ENCODE measurements around the gene SLC38A3.
"Not testable (repeated sequence)": the region's sequence is repeated elsewhere in the genome, so short reads cannot be mapped to it uniquely, and the experiment has no call there.

The SLC38A3 gene

GRCh38 chr3:50219285-50219684 is 14.2 kb downstream of the SLC38A3 start:
- Histone ChIP-seq H3K9me3 (ENCODE audit: control insufficient read depth, low read length) (no peaks in the 10 kb centered on the region), H3K4me1 (ENCODE audit: control insufficient read depth, insufficient read depth, low read length) (peaks cover 9% of the 10 kb centered on the region), H3K27me3 (ENCODE audit: control insufficient read depth, insufficient read depth, low read length, poor library complexity, severe bottlenecking) (no peaks in the 10 kb centered on the region), H3K36me3 (ENCODE audit: control insufficient read depth, insufficient read depth, low read length) (no peaks in the 10 kb centered on the region), H3K4me3 (ENCODE audit: insufficient read depth, low read depth, low read length) (no peak overlapping the region), H3K27ac (ENCODE audit: insufficient read depth, low read depth, low read length, poor library complexity, severe bottlenecking) (no peak overlapping the region)
- 94 to 95% methylated on average over 5 of the region's 5 CpGs for WGBS, 2 experiments

GRCh38 chr3:50220109-50220508 is 15.0 kb downstream of the SLC38A3 start:
- H3K36me3 ChIP-seq (ENCODE audit: control insufficient read depth, insufficient read depth, low read length), result no peaks in the 10 kb centered on the region

GRCh38 chr3:50221051-50221410 is 16.0 kb downstream of the SLC38A3 start:
- Histone ChIP-seq H3K36me3 (ENCODE audit: control insufficient read depth, insufficient read depth, low read length) (no peaks in the 10 kb centered on the region), H3K4me1 (ENCODE audit: control insufficient read depth, insufficient read depth, low read length) (peaks cover 9% of the 10 kb centered on the region), H3K4me3 (ENCODE audit: insufficient read depth, low read depth, low read length) (no peak overlapping the region), H3K9me3 (ENCODE audit: control insufficient read depth, low read length) (no peaks in the 10 kb centered on the region), H3K27ac (ENCODE audit: insufficient read depth, low read depth, low read length, poor library complexity, severe bottlenecking) (no peak overlapping the region), H3K27me3 (ENCODE audit: control insufficient read depth, insufficient read depth, low read length, poor library complexity, severe bottlenecking) (no peaks in the 10 kb centered on the region)
- 89% methylated on average over 4 of the region's 4 CpGs for WGBS, 2 experiments

More at GRCh38 chr3:50220109-50220508, 15.0 kb downstream of the SLC38A3 start:
- Histone ChIP-seq H3K27me3 (ENCODE audit: control insufficient read depth, insufficient read depth, low read length, poor library complexity, severe bottlenecking) (no peaks in the 10 kb centered on the region), H3K4me1 (ENCODE audit: control insufficient read depth, insufficient read depth, low read length) (peaks cover 9% of the 10 kb centered on the region), H3K4me3 (ENCODE audit: insufficient read depth, low read depth, low read length) (no peak overlapping the region), H3K9me3 (ENCODE audit: control insufficient read depth, low read length) (no peaks in the 10 kb centered on the region), H3K27ac (ENCODE audit: insufficient read depth, low read depth, low read length, poor library complexity, severe bottlenecking) (no peak overlapping the region)
- 88 to 90% methylated on average over 6 of the region's 6 CpGs for WGBS, 2 experiments

- WGBS, 2 experiments, result 71 to 74% methylated on average over 12 of the region's 12 CpGs
- no peaks in the 10 kb centered on the region for H3K36me3 ChIP-seq (ENCODE audit: control insufficient read depth, insufficient read depth, low read length)
- H3K27ac ChIP-seq (ENCODE audit: insufficient read depth, low read depth, low read length, poor library complexity, severe bottlenecking), result no peak overlapping the region
- H3K27me3 ChIP-seq (ENCODE audit: control insufficient read depth, insufficient read depth, low read length, poor library complexity, severe bottlenecking), result peaks cover 5% of the 10 kb centered on the region
- H3K4me1 ChIP-seq (ENCODE audit: control insufficient read depth, insufficient read depth, low read length), result peaks cover 9% of the 10 kb centered on the region
- no peaks in the 10 kb centered on the region for H3K9me3 ChIP-seq (ENCODE audit: control insufficient read depth, low read length)
- H3K4me3 ChIP-seq (ENCODE audit: insufficient read depth, low read depth, low read length), result no peak overlapping the region
These were observed 16.5 kb downstream of the SLC38A3 start for GRCh38 chr3:50221411-50222168.

GRCh38 chr3:50222169-50222528 is 17.1 kb downstream of the SLC38A3 start:
- Histone ChIP-seq H3K36me3 (ENCODE audit: control insufficient read depth, insufficient read depth, low read length) (no peaks in the 10 kb centered on the region), H3K27me3 (ENCODE audit: control insufficient read depth, insufficient read depth, low read length, poor library complexity, severe bottlenecking) (peaks cover 11% of the 10 kb centered on the region), H3K4me3 (ENCODE audit: insufficient read depth, low read depth, low read length) (no peak overlapping the region), H3K9me3 (ENCODE audit: control insufficient read depth, low read length) (no peaks in the 10 kb centered on the region), H3K27ac (ENCODE audit: insufficient read depth, low read depth, low read length, poor library complexity, severe bottlenecking) (no peak overlapping the region), H3K4me1 (ENCODE audit: control insufficient read depth, insufficient read depth, low read length) (peaks cover 9% of the 10 kb centered on the region)
- WGBS, 2 experiments, result 83 to 92% methylated on average over 1 of the region's 1 CpG

- peaks cover 12% of the 10 kb centered on the region for H3K27me3 ChIP-seq (ENCODE audit: control insufficient read depth, insufficient read depth, low read length, poor library complexity, severe bottlenecking)
- H3K4me3 ChIP-seq (ENCODE audit: insufficient read depth, low read depth, low read length), result no peak overlapping the region
- 72 to 77% methylated on average over 5 of the region's 5 CpGs for WGBS, 2 experiments
- H3K27ac ChIP-seq (ENCODE audit: insufficient read depth, low read depth, low read length, poor library complexity, severe bottlenecking), result no peak overlapping the region
- H3K9me3 ChIP-seq (ENCODE audit: control insufficient read depth, low read length), result no peaks in the 10 kb centered on the region
- H3K36me3 ChIP-seq (ENCODE audit: control insufficient read depth, insufficient read depth, low read length), result no peaks in the 10 kb centered on the region
- peaks cover 13% of the 10 kb centered on the region for H3K4me1 ChIP-seq (ENCODE audit: control insufficient read depth, insufficient read depth, low read length)
These were observed 19.6 kb downstream of the SLC38A3 start for GRCh38 chr3:50224639-50225038.

- WGBS, 2 experiments, result 3% methylated on average over 40 of the region's 40 CpGs
- Histone ChIP-seq H3K27me3 (ENCODE audit: control insufficient read depth, insufficient read depth, low read length, poor library complexity, severe bottlenecking) (peaks cover 12% of the 10 kb centered on the region), H3K9me3 (ENCODE audit: control insufficient read depth, low read length) (no peaks in the 10 kb centered on the region), H3K4me1 (ENCODE audit: control insufficient read depth, insufficient read depth, low read length) (peaks cover 19% of the 10 kb centered on the region), H3K36me3 (ENCODE audit: control insufficient read depth, insufficient read depth, low read length) (no peaks in the 10 kb centered on the region), H3K4me3 (ENCODE audit: insufficient read depth, low read depth, low read length) (peak overlapping the region; percentile 74), H3K27ac (ENCODE audit: insufficient read depth, low read depth, low read length, poor library complexity, severe bottlenecking) (no peak overlapping the region)
These were observed 21.9 kb downstream of the SLC38A3 start for GRCh38 chr3:50226888-50227389.

- no peaks in the 10 kb centered on the region for H3K9me3 ChIP-seq (ENCODE audit: control insufficient read depth, low read length)
- WGBS, 2 experiments, result 0 to 1% methylated on average over 51 of the region's 51 CpGs
- H3K27me3 ChIP-seq (ENCODE audit: control insufficient read depth, insufficient read depth, low read length, poor library complexity, severe bottlenecking), result peaks cover 12% of the 10 kb centered on the region
- H3K4me1 ChIP-seq (ENCODE audit: control insufficient read depth, insufficient read depth, low read length), result peaks cover 24% of the 10 kb centered on the region
- H3K27ac ChIP-seq (ENCODE audit: insufficient read depth, low read depth, low read length, poor library complexity, severe bottlenecking), result peak overlapping the region; percentile 76
- peak overlapping the region; percentile 74 for H3K4me3 ChIP-seq (ENCODE audit: insufficient read depth, low read depth, low read length)
- no peaks in the 10 kb centered on the region for H3K36me3 ChIP-seq (ENCODE audit: control insufficient read depth, insufficient read depth, low read length)
These were observed 22.5 kb downstream of the SLC38A3 start for GRCh38 chr3:50227390-50228183.

GRCh38 chr3:50228184-50228763 is 23.2 kb downstream of the SLC38A3 start:
- Histone ChIP-seq H3K27me3 (ENCODE audit: control insufficient read depth, insufficient read depth, low read length, poor library complexity, severe bottlenecking) (peaks cover 12% of the 10 kb centered on the region), H3K4me3 (ENCODE audit: insufficient read depth, low read depth, low read length) (peak overlapping the region; percentile 74), H3K27ac (ENCODE audit: insufficient read depth, low read depth, low read length, poor library complexity, severe bottlenecking) (peak overlapping the region; percentile 76), H3K4me1 (ENCODE audit: control insufficient read depth, insufficient read depth, low read length) (peaks cover 31% of the 10 kb centered on the region)
- H3K36me3 ChIP-seq (ENCODE audit: control insufficient read depth, insufficient read depth, low read length); H3K9me3 ChIP-seq (ENCODE audit: control insufficient read depth, low read length): not testable (repeated sequence)
- 37 to 41% methylated on average over 15 of the region's 15 CpGs for WGBS, 2 experiments

GRCh38 chr3:50229490-50229889 is 24.4 kb downstream of the SLC38A3 start:
- H3K4me1 ChIP-seq (ENCODE audit: control insufficient read depth, insufficient read depth, low read length), result peaks cover 36% of the 10 kb centered on the region
- H3K4me3 ChIP-seq (ENCODE audit: insufficient read depth, low read depth, low read length), result no peak overlapping the region
- H3K36me3 ChIP-seq (ENCODE audit: control insufficient read depth, insufficient read depth, low read length), result no peaks in the 10 kb centered on the region
- WGBS, 2 experiments, result 91 to 94% methylated on average over 3 of the region's 3 CpGs
- peaks cover 12% of the 10 kb centered on the region for H3K27me3 ChIP-seq (ENCODE audit: control insufficient read depth, insufficient read depth, low read length, poor library complexity, severe bottlenecking)
- no peaks in the 10 kb centered on the region for H3K9me3 ChIP-seq (ENCODE audit: control insufficient read depth, low read length)
- H3K27ac ChIP-seq (ENCODE audit: insufficient read depth, low read depth, low read length, poor library complexity, severe bottlenecking), result no peak overlapping the region
